HG02763 (cell line): Measurements from ENCODE around the gene RBP3.
A peak's percentile ranks its signal among the peaks of the same experiment; 100 is the strongest.

Experiments used
- ATAC-seq: cut with Tn5 transposase; IDR thresholded peaks from one replicate; pipeline ENCODE4 v1.9.1; 2021; ENCODE audit warnings: mild to moderate bottlenecking, moderate library complexity; ENCODE audit not compliant: unreplicated experiment

Gene RBP3

GRCh38 chr10:47348138-47348651 is at the start of gene RBP3:
TSS of gene RBP3 (plus strand) at chr10:47348363. CDS start at chr10:47348485, 122 bp downstream.
- ATAC-seq, result no peak

- ATAC-seq, result no peak
These were observed 49.4 kb upstream of the RBP3 start for GRCh38 chr10:47298715-47299114.

- ATAC-seq, result no peak
These were observed 48.3 kb upstream of the RBP3 start, which contains the start of gene GDF10 for GRCh38 chr10:47299611-47300428. TSS of gene GDF10 (plus strand) at chr10:47300197. CDS start at chr10:47300652, 455 bp downstream.

- no peak for ATAC-seq
These were observed 47.7 kb upstream of the RBP3 start for GRCh38 chr10:47300429-47300931.

- ATAC-seq, result no peak
These were observed 46.3 kb upstream of the RBP3 start for GRCh38 chr10:47301833-47302232.

- no peak for ATAC-seq
These were observed 45.1 kb upstream of the RBP3 start for GRCh38 chr10:47303105-47303504.

- ATAC-seq, result no peak
These were observed 44.3 kb upstream of the RBP3 start for GRCh38 chr10:47303866-47304265.

GRCh38 chr10:47305566-47305965 is 42.6 kb upstream of the RBP3 start:
- ATAC-seq, result no peak

- no peak for ATAC-seq
These were observed 41.6 kb upstream of the RBP3 start for GRCh38 chr10:47306387-47307210.

GRCh38 chr10:47307381-47307780 is 40.8 kb upstream of the RBP3 start:
- no peak for ATAC-seq

GRCh38 chr10:47308775-47309174 is 39.4 kb upstream of the RBP3 start:
- no peak for ATAC-seq

- ATAC-seq, result no peak
These were observed 38.6 kb upstream of the RBP3 start for GRCh38 chr10:47309408-47310089.

GRCh38 chr10:47310090-47310505 is 38.1 kb upstream of the RBP3 start:
- no peak for ATAC-seq

GRCh38 chr10:47311193-47311931 is 36.8 kb upstream of the RBP3 start:
- ATAC-seq, result no peak

GRCh38 chr10:47311932-47312662 is 36.1 kb upstream of the RBP3 start:
- peak; percentile 74 for ATAC-seq

GRCh38 chr10:47312663-47312995 is 35.5 kb upstream of the RBP3 start:
- no peak for ATAC-seq

GRCh38 chr10:47314416-47314970 is 33.7 kb upstream of the RBP3 start:
- no peak for ATAC-seq

- ATAC-seq, result no peak
These were observed 32.7 kb upstream of the RBP3 start for GRCh38 chr10:47315421-47315820.

- ATAC-seq, result no peak
These were observed 32.0 kb upstream of the RBP3 start for GRCh38 chr10:47316131-47316530.
